AG20443 (cell line): ENCODE measurements around the gene POC1A.

Source experiments
- DNase-seq: peaks from one replicate; pipeline ENCODE4 v3.0.0; 2012; ENCODE audit warnings: low spot score, mixed read lengths

POC1A gene

GRCh38 chr3:52154135-52155094, at the start of gene POC1A:
POC1A (minus strand) TSS chr3:52154423; CDS start chr3:52154372, 51 bp downstream.
- DNase-seq, result peak; percentile 97

DNA sequence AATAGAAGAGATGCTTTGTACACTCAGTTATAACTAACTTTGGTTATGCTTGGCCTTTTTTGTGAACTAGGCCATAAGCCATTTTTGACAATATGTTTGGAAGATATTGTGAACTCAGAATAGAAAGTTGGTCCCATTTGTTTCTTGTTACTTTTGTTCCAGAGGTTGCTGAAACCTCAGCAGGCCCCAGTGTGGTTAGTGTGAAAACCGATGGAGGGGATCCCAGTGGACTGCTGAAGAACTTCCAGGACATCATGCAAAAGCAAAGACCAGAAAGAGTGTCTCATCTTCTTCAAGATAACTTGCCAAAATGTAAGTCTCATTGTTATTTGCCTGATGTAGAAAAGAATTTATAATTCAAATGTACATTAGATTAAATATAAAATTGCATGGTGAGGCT, 49.5 kb upstream of the POC1A start:
- no peak for DNase-seq

DNA sequence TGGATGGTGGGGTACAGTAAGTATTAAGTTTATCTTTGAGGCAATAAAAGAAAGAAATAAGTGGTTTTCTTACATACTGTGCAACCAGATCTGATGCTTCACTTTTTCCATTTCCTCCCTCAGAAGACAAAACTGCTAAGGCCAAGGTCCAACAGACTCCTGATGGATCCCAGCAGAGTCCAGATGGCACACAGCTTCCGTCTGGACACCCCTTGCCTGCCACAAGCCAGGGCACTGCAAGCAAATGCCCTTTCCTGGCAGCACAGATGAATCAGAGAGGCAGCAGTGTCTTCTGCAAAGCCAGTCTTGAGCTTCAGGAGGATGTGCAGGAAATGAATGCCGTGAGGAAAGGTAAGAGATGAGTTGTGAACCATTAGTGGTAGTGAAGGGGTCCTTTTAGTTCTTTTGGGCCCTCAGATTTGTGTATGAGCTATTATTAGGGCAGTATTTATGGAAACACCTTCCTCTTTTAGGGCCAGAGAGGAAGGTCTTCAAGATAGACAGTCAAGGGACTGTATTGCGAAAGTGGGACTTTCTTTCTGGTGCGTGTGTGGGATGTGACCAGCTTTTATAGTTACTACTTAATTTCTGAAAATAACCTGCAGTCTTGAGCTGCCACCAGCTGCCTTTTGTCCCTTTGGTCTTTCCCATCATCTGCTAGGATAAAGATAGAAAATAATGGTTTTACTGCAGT, 48.3 kb upstream of the POC1A start:
- DNase-seq, result no peak

- no peak for DNase-seq
These were observed 46.9 kb upstream of the POC1A start for GRCh38 chr3:52200981-52201679.

- no peak for DNase-seq
These were observed 44.7 kb upstream of the POC1A start for GRCh38 chr3:52198643-52199608.

GRCh38 chr3:52197842-52198625, 43.8 kb upstream of the POC1A start, which contains the start of gene ALAS1:
ALAS1 (plus strand) TSS chr3:52198160; CDS start chr3:52199242, 1,082 bp downstream.
- peak; percentile 99 for DNase-seq

DNA sequence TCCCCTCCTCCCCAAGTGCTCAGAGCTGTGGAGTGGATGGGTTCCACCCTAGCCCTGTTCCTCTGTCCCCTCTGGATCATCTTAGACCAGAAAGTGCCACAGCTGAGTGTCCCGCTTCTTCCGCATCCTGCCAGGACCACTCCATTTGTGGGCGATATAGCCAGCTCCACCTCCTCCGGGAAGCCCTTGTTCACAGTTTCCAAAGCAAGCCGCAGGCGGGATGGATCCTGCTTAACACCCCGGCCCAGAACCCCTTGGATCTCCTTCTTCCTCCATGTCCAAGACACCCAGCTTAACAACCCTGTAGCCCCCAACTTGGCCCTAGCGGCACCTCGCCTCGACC, 43.2 kb upstream of the POC1A start:
- DNase-seq, result no peak

DNA sequence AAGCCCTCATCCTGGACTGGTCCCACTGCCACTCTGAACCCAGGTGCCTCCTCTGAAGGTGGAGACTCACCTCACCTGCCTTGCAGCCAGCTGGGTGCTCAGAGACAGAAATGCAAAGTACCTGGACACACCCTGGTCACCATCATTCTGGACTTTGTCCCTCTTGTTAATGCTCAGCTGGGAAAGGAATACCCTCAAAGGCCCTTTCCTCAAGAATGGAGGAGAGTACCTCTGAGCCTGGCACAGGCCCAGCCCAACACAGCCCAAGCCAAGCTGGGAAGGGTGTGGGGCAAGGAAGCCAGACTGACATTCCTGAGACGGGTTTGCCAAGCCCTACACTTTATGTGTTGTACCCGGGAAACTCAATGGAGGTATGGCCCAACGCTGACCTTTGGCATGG, 42.8 kb upstream of the POC1A start:
- DNase-seq, result no peak

DNA sequence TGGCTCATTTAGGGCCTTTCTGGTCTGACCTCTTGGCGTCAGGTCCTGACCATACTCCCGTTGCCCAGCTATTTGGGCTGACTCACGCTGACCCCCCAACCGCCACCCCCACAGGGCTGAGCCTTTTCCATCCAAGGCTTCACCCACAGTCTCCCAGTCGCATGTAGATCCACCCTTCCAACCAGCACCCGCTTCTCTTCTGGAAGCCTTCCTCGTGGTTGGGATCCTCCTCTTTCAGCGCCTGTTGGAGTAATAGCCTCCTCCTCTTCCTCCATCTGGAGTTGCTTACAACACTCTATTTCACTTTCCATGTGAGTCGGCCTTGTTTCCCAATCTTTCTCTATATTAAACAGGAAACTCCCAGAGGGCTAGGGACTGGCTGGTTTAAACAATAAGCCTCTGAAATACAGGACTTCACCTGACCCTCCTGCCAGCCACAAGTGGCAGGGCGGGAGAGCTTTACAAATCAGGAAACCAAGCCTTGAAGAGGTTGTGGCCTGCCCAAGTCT, 41.7 kb upstream of the POC1A start:
- peak; percentile 75 for DNase-seq

DNA sequence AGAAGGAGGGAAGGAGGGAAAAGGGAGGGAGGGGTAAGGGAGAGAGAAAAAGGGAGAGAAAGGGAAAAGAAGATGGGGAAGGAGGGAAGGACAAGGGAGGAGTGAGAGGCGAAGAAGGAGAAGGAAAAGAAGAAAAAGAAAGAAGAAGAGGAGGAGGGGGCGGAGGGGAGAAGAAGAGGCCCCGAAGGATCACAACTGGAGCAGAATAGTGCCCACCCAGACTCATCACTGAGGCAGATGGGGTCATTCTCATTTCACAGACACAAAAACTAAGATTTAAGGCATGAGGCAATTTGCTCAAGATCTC, 41.0 kb upstream of the POC1A start:
- DNase-seq, result no peak

- no peak for DNase-seq
These were observed 40.5 kb upstream of the POC1A start for GRCh38 chr3:52194485-52195290.

GRCh38 chr3:52193065-52193464, 38.8 kb upstream of the POC1A start:
- peak; percentile 79 for DNase-seq

DNA sequence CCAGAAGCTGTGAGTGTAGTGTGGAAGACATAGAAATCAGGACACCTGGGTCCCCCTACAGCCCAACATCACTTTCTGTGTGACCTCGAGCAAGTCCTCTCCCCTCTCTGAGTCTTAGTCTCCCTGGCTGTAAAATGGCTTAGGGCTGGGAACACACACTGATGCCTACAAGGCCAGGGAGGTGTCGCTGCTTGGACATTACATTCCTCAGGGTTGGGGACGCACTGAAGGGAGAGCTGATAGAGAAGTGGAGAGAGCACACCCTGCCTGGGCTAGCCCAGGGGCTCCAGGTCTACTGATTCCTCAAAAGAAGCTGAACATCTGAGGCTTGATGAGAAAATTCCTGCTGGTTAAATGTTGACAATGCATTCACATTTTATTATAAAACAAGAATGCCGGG, 37.4 kb upstream of the POC1A start:
- no peak for DNase-seq

- peak; percentile 53 for DNase-seq
These were observed 36.3 kb upstream of the POC1A start for GRCh38 chr3:52190294-52191074.

DNA sequence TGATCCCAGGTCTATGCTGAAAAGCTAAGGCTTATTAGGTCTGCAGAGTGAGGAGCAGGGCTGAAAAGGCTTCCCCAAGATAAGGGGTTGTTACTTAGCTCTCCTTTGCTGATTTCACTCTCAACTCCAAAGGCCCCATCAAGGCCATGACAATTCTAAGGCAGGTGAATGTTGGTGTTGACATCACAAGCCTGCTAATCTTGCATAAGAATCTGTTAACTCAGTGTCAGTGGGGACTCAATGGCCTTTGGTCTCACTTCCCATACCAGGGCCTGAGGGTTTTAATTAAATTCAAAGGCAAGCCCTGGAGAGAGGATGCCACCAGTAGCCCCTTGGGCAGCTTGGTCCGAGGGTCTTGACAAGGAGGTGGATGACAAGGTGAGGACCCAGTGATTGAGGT, 34.3 kb upstream of the POC1A start:
- DNase-seq, result no peak

DNA sequence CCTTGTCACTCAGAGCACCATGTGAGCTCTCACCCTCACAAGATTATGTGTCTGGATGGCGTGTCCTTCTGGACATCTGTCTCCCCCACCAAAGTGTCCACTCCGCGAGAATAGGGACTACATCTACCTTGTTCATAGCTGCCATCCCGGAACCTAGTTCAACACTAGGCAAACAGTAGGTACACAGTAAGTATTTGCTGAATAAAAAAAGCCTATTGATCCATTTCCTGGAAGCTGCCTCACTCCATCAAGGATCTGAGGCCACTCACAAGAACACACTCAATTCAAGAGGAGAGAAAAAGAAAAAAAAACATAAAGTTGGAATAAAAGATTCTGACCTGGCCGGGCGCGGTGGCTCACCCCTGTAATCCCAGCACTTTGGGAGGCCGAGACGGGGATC, 32.5 kb upstream of the POC1A start:
- no peak for DNase-seq

GRCh38 chr3:52185837-52186236, 31.6 kb upstream of the POC1A start:
- no peak for DNase-seq

DNA sequence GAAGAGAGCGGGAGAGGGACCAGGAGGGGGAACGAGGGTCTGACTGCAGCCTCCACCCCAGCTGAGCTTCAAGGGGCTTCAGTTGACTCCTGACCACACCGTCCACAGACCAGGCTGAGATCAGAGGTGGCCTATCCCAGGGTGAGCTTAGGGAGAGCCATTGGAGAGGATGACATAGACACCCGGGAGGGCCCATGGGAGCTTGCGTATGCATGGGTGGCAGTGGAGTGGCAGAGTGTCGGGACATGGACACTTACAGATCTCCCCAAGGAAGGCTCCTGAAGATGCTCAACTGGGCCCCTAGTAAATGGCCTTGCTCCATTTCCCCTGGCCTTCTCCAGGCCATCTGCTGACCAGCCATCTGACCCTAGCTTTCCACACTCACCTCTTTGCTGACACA, 31.1 kb upstream of the POC1A start:
- no peak for DNase-seq

DNA sequence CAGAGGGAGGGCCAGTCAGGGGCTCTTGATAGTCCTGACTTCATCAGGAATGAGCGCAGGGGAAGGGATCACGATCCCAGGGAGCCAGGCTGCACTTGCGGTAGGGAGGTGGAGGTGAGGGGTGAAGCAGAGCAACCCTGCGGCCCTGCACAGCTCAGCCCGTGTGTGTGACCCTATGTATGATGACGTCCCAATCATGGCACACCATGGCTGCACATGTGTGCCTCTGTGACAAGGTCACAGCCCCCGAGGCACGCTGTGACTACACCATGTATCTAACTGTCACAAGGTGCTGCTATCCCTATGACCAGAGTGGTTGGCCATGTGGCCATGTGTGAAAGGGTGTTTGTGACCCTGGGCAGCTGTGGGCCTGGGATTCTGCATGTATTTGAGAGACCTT, 30.5 kb upstream of the POC1A start:
- no peak for DNase-seq
